GM12891 (cell line): ENCODE measurements around the gene LUZP1.

Experiments used
- DNase-seq: peaks from one replicate; pipeline ENCODE4 v3.0.0; 2011; ENCODE audit warnings: low spot score; ENCODE audit not compliant: insufficient read length
- FAIRE-seq: peaks from 2 replicates; lab custom pipeline; 2011; peaks lifted over from hg19 to GRCh38; lab: Jason Lieb, UNC
- PAX5 ChIP-seq: IDR thresholded peaks from 2 replicates; pipeline ENCODE4 v1.6.1; 2011; ENCODE audit warnings: low read length, moderate library complexity, mild to moderate bottlenecking; ENCODE audit not compliant: insufficient read depth, severe bottlenecking
- POLR2A ChIP-seq: IDR thresholded peaks from 2 replicates; pipeline ENCODE4 v1.6.1; 2011; ENCODE audit warnings: low read depth, low read length, control low read depth
- POLR2AphosphoS5 ChIP-seq: IDR thresholded peaks from 2 replicates; pipeline ENCODE4 v1.6.1; 2011; ENCODE audit warnings: low read depth, low read length, control low read depth
- POU2F2 ChIP-seq: IDR thresholded peaks from 2 replicates; pipeline ENCODE4 v1.6.1; 2011; ENCODE audit warnings: low read depth, mild to moderate bottlenecking, control low read depth, low read length, moderate library complexity
- SPI1 ChIP-seq: IDR thresholded peaks from 2 replicates; pipeline ENCODE4 v1.6.1; 2011; ENCODE audit warnings: low read depth, low read length, control low read depth
- TAF1 ChIP-seq: IDR thresholded peaks from 2 replicates; pipeline ENCODE4 v1.6.1; 2011; ENCODE audit warnings: low read depth, low read length, control low read depth

LUZP1 gene

GRCh38 chr1:23132033-23132432 lies 36.6 kb downstream of the LUZP1 start:
- no peak for DNase-seq
- TF ChIP-seq PAX5 (no peak), POLR2A (no peak), POLR2AphosphoS5 (no peak), TAF1 (no peak), POU2F2 (no peak), SPI1 (no peak)
- no peak for FAIRE-seq

- no peak for TF ChIP-seq SPI1
- TF ChIP-seq POU2F2 = no peak
- TF ChIP-seq POLR2AphosphoS5 = no peak
- TF ChIP-seq TAF1 = no peak
- no peak for TF ChIP-seq PAX5
- no peak for TF ChIP-seq POLR2A
- DNase-seq (no peak), FAIRE-seq (no peak)
Measured at GRCh38 chr1:23129846-23130245, 38.8 kb downstream of the LUZP1 start.

GRCh38 chr1:23126801-23127200 lies 41.9 kb downstream of the LUZP1 start:
- TF ChIP-seq POU2F2 (no peak), PAX5 (no peak), SPI1 (no peak), POLR2AphosphoS5 (no peak), TAF1 (no peak), POLR2A (no peak)
- FAIRE-seq = peak; percentile 26
- no peak for DNase-seq

GRCh38 chr1:23126200-23126599 lies 42.5 kb downstream of the LUZP1 start:
- FAIRE-seq = no peak
- no peak for TF ChIP-seq PAX5
- TF ChIP-seq POLR2AphosphoS5 = no peak
- no peak for TF ChIP-seq POLR2A
- TF ChIP-seq POU2F2 = no peak
- TF ChIP-seq TAF1 = no peak
- TF ChIP-seq SPI1 = no peak
- no peak for DNase-seq

GRCh38 chr1:23125489-23125888 lies 43.2 kb downstream of the LUZP1 start:
- FAIRE-seq (no peak), DNase-seq (no peak)
- no peak for TF ChIP-seq PAX5
- TF ChIP-seq TAF1 = no peak
- TF ChIP-seq POU2F2 = no peak
- TF ChIP-seq POLR2A = no peak
- TF ChIP-seq POLR2AphosphoS5 = no peak
- TF ChIP-seq SPI1 = no peak

- TF ChIP-seq SPI1 = no peak
- TF ChIP-seq POLR2A = no peak
- no peak for TF ChIP-seq TAF1
- no peak for TF ChIP-seq POLR2AphosphoS5
- no peak for TF ChIP-seq POU2F2
- no peak for TF ChIP-seq PAX5
- FAIRE-seq (no peak), DNase-seq (no peak)
Measured at GRCh38 chr1:23124259-23125026, 44.2 kb downstream of the LUZP1 start.

GRCh38 chr1:23123528-23123927 lies 45.1 kb downstream of the LUZP1 start:
- FAIRE-seq = no peak
- TF ChIP-seq PAX5 (no peak), POLR2A (no peak), POU2F2 (no peak), POLR2AphosphoS5 (no peak), TAF1 (no peak), SPI1 (no peak)
- DNase-seq = no peak

- DNase-seq = no peak
- TF ChIP-seq POLR2A = no peak
- TF ChIP-seq SPI1 = no peak
- TF ChIP-seq POU2F2 = no peak
- TF ChIP-seq POLR2AphosphoS5 = no peak
- no peak for TF ChIP-seq TAF1
- TF ChIP-seq PAX5 = no peak
- no peak for FAIRE-seq
Measured at GRCh38 chr1:23122796-23123195, 45.9 kb downstream of the LUZP1 start.

GRCh38 chr1:23122023-23122748 lies 46.5 kb downstream of the LUZP1 start:
- FAIRE-seq (no peak), DNase-seq (no peak)
- TF ChIP-seq POLR2A = no peak
- no peak for TF ChIP-seq POLR2AphosphoS5
